ENCODE results near the gene ZBTB47. TPM values are rescaled to one million over a fixed set of nuclear protein-coding genes. Genes with fewer than 3 reads are reported as not detected.

The ZBTB47 gene
- total RNA-seq, 1 donor from 2014 or later, result 4.4 TPM

DNA sequence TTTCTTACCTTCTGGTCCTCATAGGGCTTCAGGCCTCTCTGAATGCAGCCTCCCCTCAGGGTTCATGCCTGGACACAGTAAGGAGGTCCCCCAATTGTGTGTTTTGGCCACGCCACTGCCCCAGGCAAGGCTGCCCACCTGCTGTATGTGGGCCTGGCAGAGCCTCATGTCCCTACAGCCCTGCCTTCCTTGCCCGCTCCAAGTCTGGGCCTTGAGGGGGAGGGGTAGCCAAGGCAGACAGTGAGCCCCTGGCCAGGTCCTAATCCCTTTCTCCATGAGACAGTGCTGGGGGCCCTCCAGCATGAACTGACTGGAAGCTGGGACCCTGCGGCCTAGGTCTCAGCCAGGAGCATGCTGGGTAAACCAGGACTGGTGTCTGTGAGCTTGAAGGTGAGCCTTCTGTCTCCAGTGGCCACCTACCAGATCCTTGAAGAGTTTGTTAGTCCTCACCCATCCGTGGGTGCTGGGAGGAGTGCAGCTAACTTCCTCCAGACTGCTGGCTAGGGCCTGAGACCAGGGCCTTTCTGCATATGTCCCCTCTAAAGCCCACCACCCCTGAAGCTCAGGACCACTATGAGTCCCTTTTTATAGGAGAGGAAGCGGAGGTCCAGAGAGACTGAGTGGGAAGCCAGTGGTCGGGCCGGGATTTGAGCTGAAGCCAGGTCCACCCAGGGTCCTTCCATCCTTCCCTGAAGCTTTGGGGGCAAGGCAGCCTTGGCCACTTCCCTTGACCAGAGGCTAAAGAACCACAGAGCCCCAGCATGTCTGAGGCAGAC lies 8.7 kb downstream of the ZBTB47 start:
- TF ChIP-seq EZH2phosphoT487 (IDR thresholded peaks at IDR 0.05) (no peak), EZH2 (IDR thresholded peaks at IDR 0.05) (no peak)
- TF ChIP-seq, protein P1, sequence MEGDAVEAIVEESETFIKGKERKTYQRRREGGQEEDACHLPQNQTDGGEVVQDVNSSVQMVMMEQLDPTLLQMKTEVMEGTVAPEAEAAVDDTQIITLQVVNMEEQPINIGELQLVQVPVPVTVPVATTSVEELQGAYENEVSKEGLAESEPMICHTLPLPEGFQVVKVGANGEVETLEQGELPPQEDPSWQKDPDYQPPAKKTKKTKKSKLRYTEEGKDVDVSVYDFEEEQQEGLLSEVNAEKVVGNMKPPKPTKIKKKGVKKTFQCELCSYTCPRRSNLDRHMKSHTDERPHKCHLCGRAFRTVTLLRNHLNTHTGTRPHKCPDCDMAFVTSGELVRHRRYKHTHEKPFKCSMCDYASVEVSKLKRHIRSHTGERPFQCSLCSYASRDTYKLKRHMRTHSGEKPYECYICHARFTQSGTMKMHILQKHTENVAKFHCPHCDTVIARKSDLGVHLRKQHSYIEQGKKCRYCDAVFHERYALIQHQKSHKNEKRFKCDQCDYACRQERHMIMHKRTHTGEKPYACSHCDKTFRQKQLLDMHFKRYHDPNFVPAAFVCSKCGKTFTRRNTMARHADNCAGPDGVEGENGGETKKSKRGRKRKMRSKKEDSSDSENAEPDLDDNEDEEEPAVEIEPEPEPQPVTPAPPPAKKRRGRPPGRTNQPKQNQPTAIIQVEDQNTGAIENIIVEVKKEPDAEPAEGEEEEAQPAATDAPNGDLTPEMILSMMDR (IDR thresholded peaks at IDR 0.05), result no peak
- H3K4me3 ChIP-seq, result no peak overlapping the region

DNA sequence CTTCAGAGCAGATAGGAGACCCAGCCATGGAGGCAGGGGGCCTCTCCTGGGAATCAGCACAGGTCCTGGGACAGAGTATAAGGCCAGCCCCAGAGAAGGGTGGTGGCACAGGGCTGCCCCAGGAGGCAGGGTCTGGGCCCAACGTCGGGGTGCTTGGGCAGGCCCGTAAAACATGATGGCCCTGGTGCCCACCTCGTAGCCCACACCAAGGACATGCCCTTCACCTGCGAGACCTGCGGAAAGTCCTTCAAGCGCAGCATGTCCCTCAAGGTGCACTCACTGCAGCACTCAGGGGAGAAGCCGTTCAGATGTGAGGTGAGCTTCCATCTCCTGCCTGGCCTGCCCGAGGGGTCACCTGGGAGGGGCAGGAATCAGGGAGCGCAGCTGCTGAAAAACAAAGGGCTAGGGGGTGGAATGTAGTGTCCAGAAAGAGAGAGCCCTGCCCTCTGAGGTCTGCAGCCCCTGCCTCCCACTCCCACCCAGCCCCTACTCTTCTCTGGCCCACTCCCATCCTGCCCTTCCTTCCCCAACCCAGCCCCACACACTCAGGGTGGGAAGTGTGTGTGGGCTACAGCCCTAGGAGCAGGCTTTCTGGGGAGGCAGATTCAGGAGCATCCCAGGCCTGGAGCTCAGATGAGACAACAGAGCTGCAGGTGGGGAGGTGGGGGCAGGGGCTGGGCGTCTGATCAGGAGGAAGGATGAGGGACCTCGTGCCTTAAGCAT lies 9.5 kb downstream of the ZBTB47 start:
- Histone ChIP-seq H3K27me3 (no peaks in the 10 kb centered on the region), H4K20me1 (ENCODE audit: low read depth) (no peaks in the 10 kb centered on the region), H3K27ac (no peak overlapping the region), H3K9me3 (ENCODE audit: low read depth) (no peaks in the 10 kb centered on the region), H3K9ac (no peak overlapping the region), H3K79me2 (ENCODE audit: low read depth) (no peaks in the 10 kb centered on the region), H3K4me3 (no peak overlapping the region), H2AFZ (replicated peaks) (no peak overlapping the region), H3K4me1 (no peaks in the 10 kb centered on the region), H3K36me3 (no peaks in the 10 kb centered on the region), H3F3A (ENCODE audit: low read depth) (no peaks in the 10 kb centered on the region), H3K4me2 (no peak overlapping the region)
- peaks cover 6% of the 10 kb centered on the region for H3K36me3 Mint-ChIP-seq
- peaks cover 3% of the 10 kb centered on the region for H3K9me3 Mint-ChIP-seq
- H3K4me3 Mint-ChIP-seq, result no peak overlapping the region
- no peak overlapping the region for H3K27ac Mint-ChIP-seq
- H3K4me1 Mint-ChIP-seq, result peaks cover 9% of the 10 kb centered on the region
- DNase-seq (ENCODE audit: low spot score), result no peak
- peaks cover 3% of the 10 kb centered on the region for H3K27me3 Mint-ChIP-seq (ENCODE audit: insufficient read depth, low read depth)
- TF ChIP-seq, protein P1 (IDR thresholded peaks at IDR 0.05), result no peak
- no peak for TF ChIP-seq EZH2 (IDR thresholded peaks at IDR 0.05)
- TF ChIP-seq EZH2phosphoT487 (IDR thresholded peaks at IDR 0.05), result no peak

More for the DNA sequence above, 8.7 kb downstream of the ZBTB47 start:
- Histone ChIP-seq H3K27ac (no peak overlapping the region), H3K79me2 (ENCODE audit: low read depth) (no peaks in the 10 kb centered on the region), H2AFZ (replicated peaks) (no peak overlapping the region), H3K36me3 (no peaks in the 10 kb centered on the region), H3K4me2 (no peak overlapping the region), H3K9me3 (ENCODE audit: low read depth) (no peaks in the 10 kb centered on the region), H4K20me1 (ENCODE audit: low read depth) (no peaks in the 10 kb centered on the region), H3F3A (ENCODE audit: low read depth) (no peaks in the 10 kb centered on the region), H3K4me1 (no peaks in the 10 kb centered on the region), H3K9ac (no peak overlapping the region), H3K27me3 (no peaks in the 10 kb centered on the region)
- Mint-ChIP-seq H3K36me3 (peaks cover 6% of the 10 kb centered on the region), H3K27ac (no peak overlapping the region), H3K27me3 (ENCODE audit: insufficient read depth, low read depth) (peaks cover 2% of the 10 kb centered on the region), H3K4me3 (no peak overlapping the region), H3K9me3 (peaks cover 2% of the 10 kb centered on the region), H3K4me1 (peaks cover 3% of the 10 kb centered on the region)
- DNase-seq (ENCODE audit: low spot score), result no peak

DNA sequence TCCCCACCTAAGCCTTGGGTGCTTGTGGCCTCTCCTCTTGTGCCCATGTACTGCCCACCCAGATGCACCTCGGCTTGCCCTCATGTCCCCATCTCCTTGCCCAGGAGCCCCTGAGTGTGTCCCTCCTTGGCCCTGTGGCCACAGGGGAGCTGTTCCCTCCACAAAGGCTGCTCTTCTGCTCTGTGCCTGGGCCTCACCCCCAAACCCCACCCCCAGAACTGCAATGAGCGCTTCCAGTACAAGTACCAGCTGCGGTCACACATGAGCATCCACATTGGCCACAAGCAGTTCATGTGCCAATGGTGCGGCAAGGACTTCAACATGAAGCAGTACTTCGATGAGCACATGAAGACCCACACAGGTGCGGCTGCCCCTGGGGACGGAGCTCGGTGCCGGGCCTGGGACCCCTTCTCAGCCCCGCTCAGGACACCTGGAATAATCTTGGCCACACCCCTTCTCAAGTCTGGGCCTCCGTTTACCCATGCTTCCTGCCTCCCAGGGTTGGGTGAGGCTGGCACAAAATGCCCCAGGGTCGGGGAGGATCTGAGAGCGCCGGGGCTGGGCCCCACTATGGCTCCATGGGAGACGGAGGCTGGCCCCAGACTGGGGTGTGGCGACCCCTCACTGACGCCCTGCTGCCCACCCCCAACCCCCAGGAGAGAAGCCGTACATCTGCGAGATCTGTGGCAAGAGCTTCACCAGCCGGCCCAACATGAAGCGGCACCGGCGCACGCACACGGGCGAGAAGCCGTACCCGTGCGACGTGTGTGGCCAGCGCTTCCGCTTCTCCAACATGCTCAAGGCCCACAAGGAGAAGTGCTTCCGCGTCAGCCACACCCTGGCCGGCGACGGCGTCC lies 10.3 kb downstream of the ZBTB47 start:
- Mint-ChIP-seq H3K4me1 (peaks cover 9% of the 10 kb centered on the region), H3K27ac (no peak overlapping the region), H3K36me3 (peaks cover 6% of the 10 kb centered on the region), H3K4me3 (no peak overlapping the region), H3K27me3 (ENCODE audit: insufficient read depth, low read depth) (peaks cover 4% of the 10 kb centered on the region), H3K9me3 (peaks cover 5% of the 10 kb centered on the region)
- no peak overlapping the region for H3K9ac ChIP-seq
- H4K20me1 ChIP-seq (ENCODE audit: low read depth), result no peaks in the 10 kb centered on the region
- TF ChIP-seq, protein P1 (IDR thresholded peaks at IDR 0.05), result no peak
- TF ChIP-seq EZH2phosphoT487 (IDR thresholded peaks at IDR 0.05) (no peak), EZH2 (IDR thresholded peaks at IDR 0.05) (no peak)
- DNase-seq (ENCODE audit: low spot score), result no peak
- H3K4me3 ChIP-seq, result no peak overlapping the region
- no peaks in the 10 kb centered on the region for H3K27me3 ChIP-seq
- H3K79me2 ChIP-seq (ENCODE audit: low read depth), result no peaks in the 10 kb centered on the region
- H3K36me3 ChIP-seq, result no peaks in the 10 kb centered on the region
- no peaks in the 10 kb centered on the region for H3F3A ChIP-seq (ENCODE audit: low read depth)
- H3K27ac ChIP-seq, result no peak overlapping the region
- no peak overlapping the region for H2AFZ ChIP-seq (replicated peaks)
- no peak overlapping the region for H3K4me2 ChIP-seq
- no peaks in the 10 kb centered on the region for H3K4me1 ChIP-seq
- H3K9me3 ChIP-seq (ENCODE audit: low read depth), result no peaks in the 10 kb centered on the region

Measured in neural progenitor cell (in vitro differentiated cells).